Endothelial cell of umbilical vein (primary cell): ENCODE results near the gene KLRC2. TPM values are rescaled to one million over a fixed set of nuclear protein-coding genes. Genes with fewer than 3 reads are reported as not detected.

Experiments
- BruUV-seq: library from RNA; stranded (reverse); fragments of 400-500 nt; replicated peaks from 2 replicates; lab custom pipeline; 2021; lab: Mats Ljungman, UMichigan
- CTCF ChIA-PET: fragments of 300-600, 350-600 bp; sonication (Branson Sonifier 250); formaldehyde crosslinking; loops from one replicate; lab custom pipeline; 2021; ENCODE audit warnings: antibody characterized with exemption, inconsistent platforms; lab: Charles Lee
- POLR2A ChIA-PET: fragments of 300-600, 350-600 bp; sonication (Branson Sonifier 250); formaldehyde crosslinking; loops from one replicate; lab custom pipeline; 2021; ENCODE audit warnings: antibody characterized with exemption, inconsistent platforms; lab: Charles Lee
- DNase-seq: peaks from one replicate; pipeline ENCODE4 v3.0.0-alpha.2; 2011; ENCODE audit warnings: low read depth, low spot score
- FAIRE-seq: peaks from 2 replicates; lab custom pipeline; 2011; peaks lifted over from hg19 to GRCh38; lab: Jason Lieb, UNC
- H2AFZ ChIP-seq: 2 replicates; pipeline ENCODE4 v1.6.0; 2012; ENCODE audit warnings: low read depth, low read length, control low read depth, inconsistent platforms
- H3K27ac ChIP-seq: 2 replicates; pipeline ENCODE4 v1.5.1; 2011; ENCODE audit warnings: low read depth, mild to moderate bottlenecking, control low read depth, low read length, moderate library complexity; ENCODE audit not compliant: insufficient read depth
- H3K27me3 ChIP-seq, 2 experiments: 2 replicates each; pipeline versions ENCODE4 v1.6.0 to v1.6.1; 2011; ENCODE audit warnings: low read length in 2 of 2, mixed read lengths in 1 of 2; ENCODE audit not compliant: control insufficient read depth in 2 of 2, insufficient read depth in 2 of 2
- H3K36me3 ChIP-seq, 2 experiments: 2 replicates in 1 of 2; 3 replicates in 1 of 2; pipeline ENCODE4 v1.5.1; 2011; ENCODE audit warnings: low read length in 2 of 2, mild to moderate bottlenecking in 1 of 2, moderate library complexity in 1 of 2; ENCODE audit not compliant: control insufficient read depth in 2 of 2, insufficient read depth in 2 of 2; ENCODE audit errors: extremely low read depth in 1 of 2
- H3K4me1 ChIP-seq: 3 replicates; pipeline ENCODE4 v1.5.1; 2011; ENCODE audit warnings: mild to moderate bottlenecking, low read length; ENCODE audit not compliant: control insufficient read depth, insufficient read depth; ENCODE audit errors: extremely low read depth
- H3K4me2 ChIP-seq: 2 replicates; pipeline ENCODE4 v1.6.1; 2011; ENCODE audit warnings: low read length, control low read depth, mixed read lengths; ENCODE audit not compliant: insufficient read depth
- H3K4me3 ChIP-seq, 3 experiments: fragments of 200-600 bp in 1 of 3; sonication (generic), shearing (Covaris generic) in 1 of 3; replicated peaks in 1 of 3; 2 replicates each; pipeline ENCODE4 v1.5.1; 2011 to 2016; ENCODE audit warnings: control low read depth in 3 of 3, low read length in 3 of 3, mild to moderate bottlenecking in 2 of 3, inconsistent platforms in 1 of 3, low read depth in 1 of 3, moderate library complexity in 1 of 3; ENCODE audit not compliant: insufficient read depth in 1 of 3
- H3K79me2 ChIP-seq: 2 replicates; pipeline ENCODE4 v1.6.0; 2012; ENCODE audit warnings: low read length, inconsistent platforms; ENCODE audit not compliant: control insufficient read depth, insufficient read depth
- H3K9ac ChIP-seq: replicated peaks from 2 replicates; pipeline ENCODE3; 2011; ENCODE audit warnings: low read length, control low read depth; ENCODE audit not compliant: insufficient read depth; ENCODE audit errors: extremely low read depth
- H3K9me1 ChIP-seq: replicated peaks from 3 replicates; pipeline ENCODE4 v1.6.0; 2011; ENCODE audit warnings: mild to moderate bottlenecking, low read length; ENCODE audit not compliant: control insufficient read depth, insufficient read depth; ENCODE audit errors: extremely low read depth
- H3K9me3 ChIP-seq: replicated peaks from 2 replicates; pipeline ENCODE4 v1.5.1; 2012; ENCODE audit warnings: low read length, inconsistent platforms; ENCODE audit not compliant: control insufficient read depth, insufficient read depth
- H4K20me1 ChIP-seq: replicated peaks from 2 replicates; pipeline ENCODE3; 2011; ENCODE audit warnings: mild to moderate bottlenecking, low read length; ENCODE audit not compliant: control insufficient read depth, insufficient read depth; ENCODE audit errors: extremely low read depth
- EZH2 ChIP-seq: IDR thresholded peaks from 2 replicates; pipeline ENCODE4 v1.6.1; 2012; ENCODE audit warnings: borderline replicate concordance, low read depth, mild to moderate bottlenecking, moderate library complexity, low read length, inconsistent platforms; ENCODE audit not compliant: severe bottlenecking
- FOS ChIP-seq: IDR thresholded peaks from 2 replicates; pipeline ENCODE4 v1.6.1; 2011; ENCODE audit warnings: mild to moderate bottlenecking, low read length, moderate library complexity, borderline replicate concordance; ENCODE audit not compliant: insufficient read depth
- GATA2 ChIP-seq: IDR thresholded peaks from 2 replicates; pipeline ENCODE4 v1.7.0; 2011; ENCODE audit warnings: low read depth, mild to moderate bottlenecking, moderate library complexity, mixed read lengths, low read length; ENCODE audit not compliant: insufficient read length, insufficient read depth
- JUN ChIP-seq: IDR thresholded peaks from 2 replicates; pipeline ENCODE4 v1.6.1; 2011; ENCODE audit warnings: borderline replicate concordance, low read depth; ENCODE audit not compliant: insufficient read length, insufficient read depth
- MAX ChIP-seq: IDR thresholded peaks from 2 replicates; pipeline ENCODE4 v1.6.1; 2011; ENCODE audit not compliant: insufficient read depth, insufficient read length
- MYC ChIP-seq: IDR thresholded peaks from one replicate; pipeline ENCODE4 v1.6.1; 2011; ENCODE audit warnings: mild to moderate bottlenecking, low read depth, low read length
- POLR2A ChIP-seq: IDR thresholded peaks from 2 replicates; pipeline ENCODE4 v1.6.1; 2012; ENCODE audit warnings: low read depth, mild to moderate bottlenecking, control low read depth, low read length
- POLR2AphosphoS5 ChIP-seq: IDR thresholded peaks from 2 replicates; pipeline ENCODE4 v1.6.1; 2012; ENCODE audit warnings: low read depth, mild to moderate bottlenecking, control low read depth, low read length, moderate library complexity; ENCODE audit not compliant: insufficient read depth
- dilution Hi-C: fragments of 300-500 bp; cut with MboI; formaldehyde crosslinking; loops from one replicate; pipeline ENCODE4 v1.15.0; 2019; ENCODE audit warnings: low sequenced_read_pairs; ENCODE audit not compliant: extremely low pct_ligation_motif_present
- intact Hi-C: fragments of 100-400 bp; cut with micrococcal nuclease; formaldehyde crosslinking; loops from one replicate; pipeline ENCODE4 v1.10.0; 2022
- polyA plus RNA-seq, 4 experiments: library from polyadenylated mRNA; depleted of rRNA in 3 of 4; stranded (reverse) in 3 of 4; unstranded in 1 of 4; fragments of >200 nt; gene quantifications; 2 replicates each; pipeline versions ENCODE4 v1.2.1 to v1.2.3, GENCODE V29; 2011 to 2012; ENCODE audit warnings: missing spikeins in 1 of 4
- total RNA-seq: library from RNA; stranded (reverse); gene quantifications from 2 replicates; pipeline ENCODE4 v1.2.3, GENCODE V29; 2021
- TF ChIP-seq, protein P1 (sequence below), 2 donors: IDR thresholded peaks; 1 replicate in 1 of 2; 2 replicates in 1 of 2; pipeline ENCODE4 v1.5.1; 2011; ENCODE audit warnings: low read length in 2 of 2, mild to moderate bottlenecking in 2 of 2, moderate library complexity in 2 of 2, control low read depth in 1 of 2, inconsistent platforms in 1 of 2, low read depth in 1 of 2; ENCODE audit not compliant: insufficient read depth in 1 of 2; ENCODE audit errors: extremely low read depth in 1 of 2

Gene KLRC2
- total and polyA plus RNA-seq, 2 donors (not counting 3 experiments of a cell fraction or from before 2014, with no cell fraction given): not detected

DNA sequence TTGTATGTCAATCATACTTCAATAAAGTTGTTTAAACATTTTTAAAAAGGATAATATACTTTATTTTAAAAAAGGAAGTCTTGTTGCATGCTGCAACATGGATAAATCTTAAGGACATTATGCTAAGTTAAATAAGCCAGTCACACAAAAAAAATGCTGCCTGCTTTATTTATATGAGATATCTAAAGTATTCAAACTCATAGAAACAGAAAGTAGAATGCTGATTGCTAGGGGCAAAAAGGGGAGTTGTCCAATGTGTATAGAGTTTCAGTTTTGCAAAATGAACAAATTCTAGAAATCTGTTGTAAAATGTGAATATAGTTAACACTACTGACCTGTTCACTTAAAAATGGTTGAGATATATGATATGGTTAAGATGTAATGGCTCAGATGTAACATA lies 35.0 kb downstream of the KLRC2 start:
- DNase-seq: no peak
- Histone ChIP-seq H3K9me3 (no peaks in the 10 kb centered on the region), H3K27me3 (no peaks in the 10 kb centered on the region), H3K9me1 (no peaks in the 10 kb centered on the region), H2AFZ (no peak overlapping the region), H3K36me3 (no peaks in the 10 kb centered on the region), H3K9ac (no peak overlapping the region), H3K27ac (no peak overlapping the region), H3K4me2 (no peak overlapping the region), H4K20me1 (no peaks in the 10 kb centered on the region), H3K4me3 (no peak overlapping the region), H3K79me2 (no peaks in the 10 kb centered on the region), H3K4me1 (no peaks in the 10 kb centered on the region)
- BruUV-seq: no TSS peak
- intact Hi-C loops: no loop called here
- ChIA-PET POLR2A (no interaction called here), CTCF (no interaction called here)
- TF ChIP-seq JUN (no peak), MAX (no peak), POLR2AphosphoS5 (no peak), POLR2A (no peak), MYC (no peak), EZH2 (no peak), GATA2 (no peak), FOS (no peak)
- TF ChIP-seq, protein P1, sequence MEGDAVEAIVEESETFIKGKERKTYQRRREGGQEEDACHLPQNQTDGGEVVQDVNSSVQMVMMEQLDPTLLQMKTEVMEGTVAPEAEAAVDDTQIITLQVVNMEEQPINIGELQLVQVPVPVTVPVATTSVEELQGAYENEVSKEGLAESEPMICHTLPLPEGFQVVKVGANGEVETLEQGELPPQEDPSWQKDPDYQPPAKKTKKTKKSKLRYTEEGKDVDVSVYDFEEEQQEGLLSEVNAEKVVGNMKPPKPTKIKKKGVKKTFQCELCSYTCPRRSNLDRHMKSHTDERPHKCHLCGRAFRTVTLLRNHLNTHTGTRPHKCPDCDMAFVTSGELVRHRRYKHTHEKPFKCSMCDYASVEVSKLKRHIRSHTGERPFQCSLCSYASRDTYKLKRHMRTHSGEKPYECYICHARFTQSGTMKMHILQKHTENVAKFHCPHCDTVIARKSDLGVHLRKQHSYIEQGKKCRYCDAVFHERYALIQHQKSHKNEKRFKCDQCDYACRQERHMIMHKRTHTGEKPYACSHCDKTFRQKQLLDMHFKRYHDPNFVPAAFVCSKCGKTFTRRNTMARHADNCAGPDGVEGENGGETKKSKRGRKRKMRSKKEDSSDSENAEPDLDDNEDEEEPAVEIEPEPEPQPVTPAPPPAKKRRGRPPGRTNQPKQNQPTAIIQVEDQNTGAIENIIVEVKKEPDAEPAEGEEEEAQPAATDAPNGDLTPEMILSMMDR (IDR thresholded peaks at IDR 0.05; ENCODE audit: extremely low read depth in 1 of 2, insufficient read depth in 1 of 2, low read depth in 1 of 2, low read length in 2 of 2): no peak
- dilution Hi-C loops: no loop called here
- FAIRE-seq: no peak
